GM12892 (cell line): Measurements from ENCODE around the gene CNDP2.

ENCODE experiments used
- POLR2A ChIP-seq: IDR thresholded peaks from 2 replicates; pipeline ENCODE4 v1.6.1; 2011; ENCODE audit warnings: low read depth, low read length, control low read depth
- POLR2AphosphoS5 ChIP-seq: IDR thresholded peaks from 2 replicates; pipeline ENCODE4 v1.6.1; 2011; ENCODE audit warnings: low read depth, low read length, control low read depth
- TAF1 ChIP-seq: IDR thresholded peaks from 2 replicates; pipeline ENCODE4 v1.6.1; 2011; ENCODE audit warnings: low read depth, mild to moderate bottlenecking, control low read depth, low read length, borderline replicate concordance

- no peak for TF ChIP-seq POLR2A
- no peak for TF ChIP-seq POLR2AphosphoS5
- no peak for TF ChIP-seq TAF1
Observed at GRCh38 chr18:74480149-74480651, 16.0 kb upstream of the CNDP2 start.
